Stomach (tissue), 9 donors: ENCODE results near the gene KIF3B. TPM values are rescaled to one million over a fixed set of nuclear protein-coding genes. Genes with fewer than 3 reads are reported as not detected.
A peak's percentile ranks its signal among the peaks of the same experiment; 100 is the strongest.

Source experiments
- DNase-seq, 2 donors: peaks; one replicate each; pipeline versions ENCODE4 v3.0.0 to v3.0.0-alpha.2; 2013 to 2019
- H3K27ac ChIP-seq, 5 donors: fragments of 200-600 bp in 4 of 5; sonication (generic) in 4 of 5; one replicate each; pipeline ENCODE4 v1.5.1; 2013 to 2019; ENCODE audit warnings: mild to moderate bottlenecking in 1 of 5, moderate library complexity in 1 of 5
- H3K27me3 ChIP-seq, 3 donors: fragments of 200-600 bp; sonication (generic); one replicate each; pipeline ENCODE4 v1.5.1; 2017 to 2019; ENCODE audit warnings: mixed run types in 1 of 3
- H3K36me3 ChIP-seq, 4 donors: fragments of 200-600 bp; sonication (generic); 1 replicate in 3 of 4; 2 replicates in 1 of 4; pipeline ENCODE4 v1.5.1; 2016 to 2019
- H3K4me1 ChIP-seq, 4 donors: fragments of 200-600 bp; sonication (generic); one replicate each; pipeline ENCODE4 v1.5.1; 2016 to 2019
- H3K4me3 ChIP-seq, 4 donors: fragments of 200-600 bp; sonication (generic) in 3 of 4; one replicate each; pipeline ENCODE4 v1.5.1; 2016 to 2019; ENCODE audit warnings: mild to moderate bottlenecking in 1 of 4
- H3K9me3 ChIP-seq, 4 donors: fragments of 200-600 bp; sonication (generic); one replicate each; pipeline ENCODE4 v1.5.1; 2016 to 2019
- CTCF ChIP-seq, 7 experiments: fragments of 450-650 bp in 4 of 7; fragments of 200-600 bp in 3 of 7; sonication (generic) in 3 of 7; IDR thresholded peaks; one replicate each; pipeline ENCODE4 v1.5.1; 2016 to 2019; ENCODE audit warnings: antibody characterized with exemption in 7 of 7, control low read depth in 2 of 7, mild to moderate bottlenecking in 1 of 7
- EP300 ChIP-seq: sonication (generic); formaldehyde crosslinking; IDR thresholded peaks from one replicate; pipeline ENCODE4 v1.6.1; 2017; ENCODE audit warnings: antibody characterized with exemption
- POLR2A ChIP-seq, 4 donors: fragments of 450-650 bp; IDR thresholded peaks; one replicate each; pipeline ENCODE4 v1.6.1; 2016; ENCODE audit warnings: antibody characterized with exemption in 4 of 4, control low read depth in 2 of 4, mild to moderate bottlenecking in 1 of 4, moderate library complexity in 1 of 4
- POLR2AphosphoS5 ChIP-seq, 3 donors: sonication (generic); formaldehyde crosslinking; IDR thresholded peaks; one replicate each; pipeline ENCODE4 v1.6.1; 2016; ENCODE audit warnings: antibody characterized with exemption in 3 of 3
- WGBS, 5 donors: extraction: QIAGEN DNeasy Blood & Tissue Kit in 3 of 5; methylation state at CpG; one replicate each; pipeline versions ENCODE4 v1.1.5 to v1.1.7; 2013 to 2018; 5-methylcytosine and 5-hydroxymethylcytosine counted together
- intact Hi-C: fragments of 100-400 bp; cut with DNase I; formaldehyde crosslinking; loops from one replicate; pipeline ENCODE4 v1.15.1; 2023; ENCODE audit warnings: low total_unique reads
- polyA plus RNA-seq, 3 donors: library from polyadenylated mRNA; stranded (reverse); fragments of 200-250 nt; gene quantifications; one replicate each; pipeline ENCODE4 v1.2.3, GENCODE V29; 2013
- total RNA-seq, 5 donors: library from RNA; depleted of rRNA; stranded (reverse); fragments of >200 nt; gene quantifications; one replicate each; pipeline versions ENCODE4 v1.1.0 to v1.2.3, GENCODE V29; 2014 to 2016
- donor health status: healthy with polysubstance abuse.
- donor health status: Bipolar disorder and iron deficiency.
- donor health status: healthy.

The KIF3B gene
- total and polyA plus RNA-seq, 8 donors: 5.3 to 29.1 (median 21.0) TPM

GRCh38 chr20:32356622-32357374, 79.3 kb downstream of the KIF3B start:
- no peaks in the 10 kb centered on the region for H3K9me3 ChIP-seq
- no peaks in the 10 kb centered on the region for H3K27me3 ChIP-seq
- peaks cover 29 to 43% (median 35%) of the 10 kb centered on the region in 4 donors for H3K4me1 ChIP-seq
- 12 to 28% (median 17%) methylated on average over 13 of the region's 13 CpGs for WGBS, 5 donors
- peak overlapping the region; percentile 78 to 99 (median 86) for H3K4me3 ChIP-seq
- DNase-seq: peak in 1 of 2 donors; percentile 62
- intact Hi-C loops: no loop called here
- H3K36me3 ChIP-seq: no peaks in the 10 kb centered on the region
- peak overlapping the region; percentile 13 to 98 (median 97) for H3K27ac ChIP-seq
- TF ChIP-seq POLR2AphosphoS5 (IDR thresholded peaks at IDR 0.05): no peak
- no peak for TF ChIP-seq CTCF (IDR thresholded peaks at IDR 0.05)
- TF ChIP-seq EP300: no peak
- TF ChIP-seq POLR2A (IDR thresholded peaks at IDR 0.05): no peak

DNA sequence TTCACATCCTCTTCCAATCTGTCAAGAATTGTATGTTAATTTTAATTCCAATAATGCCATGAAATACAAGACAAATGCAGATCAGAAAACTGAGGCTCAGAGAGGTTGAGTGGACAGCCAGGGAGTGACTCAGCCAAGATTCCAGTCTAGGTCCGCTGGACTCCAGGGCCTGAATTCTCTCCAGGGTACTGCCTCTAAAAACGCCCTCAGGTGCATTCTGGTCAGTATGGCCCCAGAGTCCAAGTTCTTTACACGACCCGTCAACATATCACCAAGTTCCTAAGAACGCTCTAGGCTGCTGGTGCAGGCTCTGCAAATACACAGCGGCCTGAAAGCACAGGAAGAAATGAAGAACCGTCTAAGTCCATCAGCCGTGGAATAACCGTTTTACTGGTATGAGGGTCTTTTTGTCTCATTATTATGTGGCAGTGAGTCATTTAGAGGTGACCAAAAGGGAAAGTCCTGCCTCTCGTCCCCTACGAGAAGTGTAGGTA, 80.0 kb downstream of the KIF3B start:
- Histone ChIP-seq H3K27me3 (no peaks in the 10 kb centered on the region), H3K27ac (peak overlapping the region; percentile 96 to 99 (median 97)), H3K36me3 (no peaks in the 10 kb centered on the region), H3K4me1 (peaks cover 31 to 49% (median 41%) of the 10 kb centered on the region in 4 donors), H3K4me3 (peak overlapping the region; percentile 78 to 99 (median 86)), H3K9me3 (no peaks in the 10 kb centered on the region)
- intact Hi-C loops: no loop called here
- TF ChIP-seq EP300: no peak
- TF ChIP-seq POLR2AphosphoS5 (IDR thresholded peaks at IDR 0.05): no peak
- no peak for TF ChIP-seq POLR2A (IDR thresholded peaks at IDR 0.05)
- no peak for TF ChIP-seq CTCF (IDR thresholded peaks at IDR 0.05)
- no peak for DNase-seq
- WGBS, 5 donors: 0 to 1% (median 1%) methylated on average over 11 of the region's 11 CpGs

DNA sequence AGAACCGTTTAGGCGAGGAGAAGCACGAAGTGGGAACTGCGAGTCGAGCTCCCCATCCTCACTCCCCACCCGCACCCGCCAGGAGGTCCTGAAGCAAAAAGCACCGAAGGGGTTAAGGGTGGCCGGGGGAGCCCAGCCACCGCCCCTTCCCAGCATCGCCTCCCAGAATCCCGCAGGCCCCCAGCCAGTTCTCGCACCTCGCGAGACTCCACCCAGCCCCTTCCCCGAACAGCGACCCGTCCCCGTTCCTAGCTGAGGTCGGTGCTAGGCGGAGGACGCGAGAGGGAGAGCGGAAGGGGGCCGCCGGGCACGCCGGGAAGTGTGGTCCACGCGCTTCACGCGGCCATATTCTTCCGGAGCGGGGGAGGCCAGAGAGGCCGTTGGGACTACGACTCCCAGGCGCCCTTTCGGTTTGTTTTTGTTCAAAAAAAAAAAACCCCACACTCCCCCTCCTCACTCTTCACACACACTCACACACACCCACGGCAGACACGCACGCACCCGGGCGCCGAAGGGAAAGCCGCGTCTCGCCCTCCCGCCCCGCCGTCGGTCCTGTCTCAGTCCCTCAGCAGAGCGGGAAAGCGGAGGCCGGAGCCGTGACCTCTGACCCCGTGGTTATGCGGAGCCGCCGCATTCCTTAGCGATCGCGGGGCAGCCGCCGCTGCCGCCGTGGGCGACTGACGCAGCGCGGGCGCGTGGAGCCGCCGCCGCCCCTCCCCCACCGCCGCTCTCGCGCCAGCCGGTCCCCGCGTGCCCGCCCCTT, 80.6 kb downstream of the KIF3B start, which contains the start of gene ASXL1:
Gene ASXL1, plus strand, starts transcription at position 463 of the 763 bp plus-strand sequence. CDS start 445 bp downstream, outside the sequence.
- intact Hi-C loops: no loop called here
- peak; percentile 97 to 100 for DNase-seq
- 0 to 1% (median 0%) methylated on average over 38 to 79 of the region's 83 CpGs for WGBS, 5 donors
- TF ChIP-seq POLR2A (IDR thresholded peaks at IDR 0.05) (no peak), POLR2AphosphoS5 (IDR thresholded peaks at IDR 0.05) (peak; percentile 69 to 95 (median 80)), EP300 (peak; percentile 17), CTCF (IDR thresholded peaks at IDR 0.05) (no peak)
- Histone ChIP-seq H3K4me3 (peak within 1 kb of the TSS; percentile 78 to 99 (median 86)), H3K9me3 (no peaks in the 10 kb centered on the region), H3K27ac (peak within 1 kb of the TSS; percentile 96 to 99 (median 97)), H3K36me3 (no peaks in the 10 kb centered on the region), H3K27me3 (no peaks in the 10 kb centered on the region), H3K4me1 (peaks cover 37 to 55% (median 47%) of the 10 kb centered on the region in 4 donors)

DNA sequence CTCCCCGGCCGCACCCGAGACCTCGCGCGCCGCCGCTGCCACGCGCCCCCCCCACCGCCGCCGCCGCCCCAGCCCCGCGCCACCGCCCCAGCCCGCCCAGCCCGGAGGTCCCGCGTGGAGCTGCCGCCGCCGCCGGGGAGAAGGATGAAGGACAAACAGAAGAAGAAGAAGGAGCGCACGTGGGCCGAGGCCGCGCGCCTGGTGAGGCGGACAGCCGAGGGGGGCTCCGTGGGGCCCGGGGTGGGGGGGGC, 81.1 kb downstream of the KIF3B start:
- H3K4me1 ChIP-seq: peaks cover 41 to 60% (median 52%) of the 10 kb centered on the region in 4 donors
- no peak for TF ChIP-seq CTCF (IDR thresholded peaks at IDR 0.05)
- no peak for TF ChIP-seq EP300
- TF ChIP-seq POLR2A (IDR thresholded peaks at IDR 0.05): no peak
- TF ChIP-seq POLR2AphosphoS5 (IDR thresholded peaks at IDR 0.05): no peak
- no peaks in the 10 kb centered on the region for H3K9me3 ChIP-seq
- no peaks in the 10 kb centered on the region for H3K36me3 ChIP-seq
- H3K27me3 ChIP-seq: no peaks in the 10 kb centered on the region
- 0 to 2% (median 0%) methylated on average over 1 to 27 of the region's 35 CpGs; no CpG with 5 or more reads in 1 of the 5 donors for WGBS, 5 donors
- peak overlapping the region; percentile 78 to 99 (median 86) for H3K4me3 ChIP-seq
- intact Hi-C loops: no loop called here
- no peak for DNase-seq
- H3K27ac ChIP-seq: peak overlapping the region; percentile 96 to 99 (median 97)
